DOHH2 (cell line): Measurements from ENCODE around the gene HAUS5.

ENCODE experiments used
- H3F3A ChIP-seq: fragments of 200-600 bp; sonication (generic), shearing (Covaris generic); 2 replicates; pipeline ENCODE4 v1.6.0; 2016; ENCODE audit warnings: antibody characterized with exemption, mild to moderate bottlenecking; ENCODE audit not compliant: control insufficient read depth, insufficient read depth
- H3K27ac ChIP-seq: fragments of 200-600 bp; sonication (generic); 2 replicates; pipeline ENCODE4 v1.5.1; 2014; ENCODE audit warnings: low read depth, mild to moderate bottlenecking, low read length, moderate library complexity
- H3K27me3 ChIP-seq: fragments of 200-600 bp; sonication (generic); 2 replicates; pipeline ENCODE4 v1.6.1; 2014; ENCODE audit warnings: mild to moderate bottlenecking, low read length, mixed read lengths; ENCODE audit not compliant: control insufficient read depth
- H3K36me3 ChIP-seq: fragments of 200-600 bp; sonication (generic); 2 replicates; pipeline ENCODE4 v1.6.1; 2014; ENCODE audit warnings: mild to moderate bottlenecking, low read length, moderate library complexity, mixed read lengths; ENCODE audit not compliant: control insufficient read depth
- H3K4me1 ChIP-seq: fragments of 200-600 bp; sonication (generic); 2 replicates; pipeline ENCODE4 v1.6.1; 2014; ENCODE audit warnings: mild to moderate bottlenecking, low read length, mixed read lengths; ENCODE audit not compliant: control insufficient read depth
- H3K4me2 ChIP-seq: fragments of 200-600 bp; sonication (generic); 2 replicates; pipeline ENCODE4 v1.6.0; 2014; ENCODE audit warnings: mild to moderate bottlenecking, low read length, moderate library complexity
- H3K4me3 ChIP-seq: fragments of 200-600 bp; sonication (generic); 2 replicates; pipeline ENCODE4 v1.5.1; 2014; ENCODE audit warnings: mild to moderate bottlenecking, low read length, mixed read lengths
- H3K79me2 ChIP-seq: fragments of 200-600 bp; sonication (generic); 2 replicates; pipeline ENCODE4 v1.6.1; 2014; ENCODE audit warnings: mild to moderate bottlenecking, low read length, mixed read lengths; ENCODE audit not compliant: control insufficient read depth
- H3K9me2 ChIP-seq: fragments of 200-600 bp; sonication (generic); replicated peaks from 2 replicates; pipeline ENCODE4 v1.6.1; 2014; ENCODE audit warnings: mild to moderate bottlenecking, low read length, mixed read lengths; ENCODE audit not compliant: control insufficient read depth
- H3K9me3 ChIP-seq: fragments of 200-600 bp; sonication (generic); 2 replicates; pipeline ENCODE4 v1.6.1; 2014; ENCODE audit warnings: antibody characterized with exemption, low read length, mixed read lengths; ENCODE audit not compliant: control insufficient read depth, insufficient read depth
- H4K20me1 ChIP-seq: fragments of 200-600 bp; sonication (generic); 2 replicates; pipeline ENCODE4 v1.6.0; 2014; ENCODE audit warnings: low read depth, mild to moderate bottlenecking, antibody characterized with exemption, low read length, moderate library complexity; ENCODE audit not compliant: control insufficient read depth, insufficient read depth
- CTCF ChIP-seq: fragments of 200-600 bp; sonication (generic); IDR thresholded peaks from one replicate; pipeline ENCODE4 v1.5.1; 2014; ENCODE audit warnings: antibody characterized with exemption, mild to moderate bottlenecking, low read depth, low read length; ENCODE audit not compliant: poor library complexity, severe bottlenecking
- EZH2phosphoT487 ChIP-seq: fragments of 200-600 bp; sonication (generic); IDR thresholded peaks from 2 replicates; pipeline ENCODE4 v1.6.1; 2017; ENCODE audit warnings: borderline replicate concordance, mild to moderate bottlenecking, antibody characterized with exemption, low read length, moderate library complexity, mixed read lengths

The HAUS5 gene

GRCh38 chr19:35663981-35664380 lies 51.4 kb downstream of the HAUS5 start:
- H3K36me3 ChIP-seq: no peaks in the 10 kb centered on the region
- H3K27ac ChIP-seq: no peak overlapping the region
- H3K9me2 ChIP-seq: no peaks in the 10 kb centered on the region

GRCh38 chr19:35665157-35665556 lies 52.6 kb downstream of the HAUS5 start:
- no peak overlapping the region for H3K4me3 ChIP-seq
- H3K4me1 ChIP-seq: no peaks in the 10 kb centered on the region
- H3K79me2 ChIP-seq: no peaks in the 10 kb centered on the region
- H3K9me2 ChIP-seq: no peaks in the 10 kb centered on the region
- no peaks in the 10 kb centered on the region for H3K9me3 ChIP-seq
- peaks cover 5% of the 10 kb centered on the region for H3K27me3 ChIP-seq
- no peaks in the 10 kb centered on the region for H4K20me1 ChIP-seq
- TF ChIP-seq EZH2phosphoT487 (no peak), CTCF (no peak)
- H3K27ac ChIP-seq: no peak overlapping the region
- H3K4me2 ChIP-seq: no peak overlapping the region
- H3K36me3 ChIP-seq: no peaks in the 10 kb centered on the region
- H3F3A ChIP-seq: no peaks in the 10 kb centered on the region

More at GRCh38 chr19:35663981-35664380, 51.4 kb downstream of the HAUS5 start:
- Histone ChIP-seq H3K79me2 (no peaks in the 10 kb centered on the region), H3K4me1 (no peaks in the 10 kb centered on the region), H3F3A (no peaks in the 10 kb centered on the region), H4K20me1 (no peaks in the 10 kb centered on the region), H3K27me3 (no peaks in the 10 kb centered on the region), H3K4me3 (no peak overlapping the region), H3K4me2 (no peak overlapping the region), H3K9me3 (no peaks in the 10 kb centered on the region)
- no peak for TF ChIP-seq EZH2phosphoT487
- no peak for TF ChIP-seq CTCF

- Histone ChIP-seq H3K9me3 (no peaks in the 10 kb centered on the region), H3K9me2 (no peaks in the 10 kb centered on the region), H3K4me2 (no peak overlapping the region), H3K36me3 (no peaks in the 10 kb centered on the region), H3K79me2 (no peaks in the 10 kb centered on the region), H3K27me3 (peaks cover 5% of the 10 kb centered on the region), H3K4me3 (no peak overlapping the region), H3F3A (no peaks in the 10 kb centered on the region), H4K20me1 (no peaks in the 10 kb centered on the region), H3K27ac (no peak overlapping the region), H3K4me1 (no peaks in the 10 kb centered on the region)
- TF ChIP-seq EZH2phosphoT487: no peak
- TF ChIP-seq CTCF: no peak
Observed at GRCh38 chr19:35665604-35666003, 53.1 kb downstream of the HAUS5 start.

- no peaks in the 10 kb centered on the region for H4K20me1 ChIP-seq
- H3K79me2 ChIP-seq: no peaks in the 10 kb centered on the region
- no peak for TF ChIP-seq EZH2phosphoT487
- TF ChIP-seq CTCF: no peak
- H3K4me2 ChIP-seq: no peak within 1 kb of the TSS
- no peaks in the 10 kb centered on the region for H3K9me3 ChIP-seq
- no peak within 1 kb of the TSS for H3K27ac ChIP-seq
- H3K9me2 ChIP-seq: no peaks in the 10 kb centered on the region
- no peaks in the 10 kb centered on the region for H3F3A ChIP-seq
- H3K36me3 ChIP-seq: no peaks in the 10 kb centered on the region
- peaks cover 5% of the 10 kb centered on the region for H3K27me3 ChIP-seq
- H3K4me3 ChIP-seq: no peak within 1 kb of the TSS
- no peaks in the 10 kb centered on the region for H3K4me1 ChIP-seq
Observed at GRCh38 chr19:35666251-35666913, 53.8 kb downstream of the HAUS5 start, which contains the start of gene UPK1A. TSS of gene UPK1A (plus strand) at chr19:35666517. CDS start at chr19:35666813, 296 bp downstream.
